GM18498 (cell line): ENCODE data around the gene ANXA8L1.
"Not testable (repeated sequence)": the region's sequence is repeated elsewhere in the genome, so short reads cannot be mapped to it uniquely, and the experiment has no call there.

Source experiments
- ATAC-seq: cut with Tn5 transposase; IDR thresholded peaks from one replicate; pipeline ENCODE4 v1.9.1; 2021; ENCODE audit warnings: mild to moderate bottlenecking, moderate library complexity; ENCODE audit not compliant: unreplicated experiment

Gene ANXA8L1, protein sequence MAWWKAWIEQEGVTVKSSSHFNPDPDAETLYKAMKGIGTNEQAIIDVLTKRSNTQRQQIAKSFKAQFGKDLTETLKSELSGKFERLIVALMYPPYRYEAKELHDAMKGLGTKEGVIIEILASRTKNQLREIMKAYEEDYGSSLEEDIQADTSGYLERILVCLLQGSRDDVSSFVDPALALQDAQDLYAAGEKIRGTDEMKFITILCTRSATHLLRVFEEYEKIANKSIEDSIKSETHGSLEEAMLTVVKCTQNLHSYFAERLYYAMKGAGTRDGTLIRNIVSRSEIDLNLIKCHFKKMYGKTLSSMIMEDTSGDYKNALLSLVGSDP

GRCh38 chr10:46375406-46375805 lies at the start of gene ANXA8L1:
Gene ANXA8L1 (plus strand): TSS chr10:46375776. CDS start chr10:46375852, 76 bp downstream.
- not testable (repeated sequence) for ATAC-seq

GRCh38 chr10:46326066-46326465 lies 49.5 kb upstream of the ANXA8L1 start:
- ATAC-seq, result no peak

GRCh38 chr10:46326971-46327370 lies 48.6 kb upstream of the ANXA8L1 start:
- ATAC-seq, result no peak

- no peak for ATAC-seq
Measured at GRCh38 chr10:46327685-46328084, 47.9 kb upstream of the ANXA8L1 start.

DNA sequence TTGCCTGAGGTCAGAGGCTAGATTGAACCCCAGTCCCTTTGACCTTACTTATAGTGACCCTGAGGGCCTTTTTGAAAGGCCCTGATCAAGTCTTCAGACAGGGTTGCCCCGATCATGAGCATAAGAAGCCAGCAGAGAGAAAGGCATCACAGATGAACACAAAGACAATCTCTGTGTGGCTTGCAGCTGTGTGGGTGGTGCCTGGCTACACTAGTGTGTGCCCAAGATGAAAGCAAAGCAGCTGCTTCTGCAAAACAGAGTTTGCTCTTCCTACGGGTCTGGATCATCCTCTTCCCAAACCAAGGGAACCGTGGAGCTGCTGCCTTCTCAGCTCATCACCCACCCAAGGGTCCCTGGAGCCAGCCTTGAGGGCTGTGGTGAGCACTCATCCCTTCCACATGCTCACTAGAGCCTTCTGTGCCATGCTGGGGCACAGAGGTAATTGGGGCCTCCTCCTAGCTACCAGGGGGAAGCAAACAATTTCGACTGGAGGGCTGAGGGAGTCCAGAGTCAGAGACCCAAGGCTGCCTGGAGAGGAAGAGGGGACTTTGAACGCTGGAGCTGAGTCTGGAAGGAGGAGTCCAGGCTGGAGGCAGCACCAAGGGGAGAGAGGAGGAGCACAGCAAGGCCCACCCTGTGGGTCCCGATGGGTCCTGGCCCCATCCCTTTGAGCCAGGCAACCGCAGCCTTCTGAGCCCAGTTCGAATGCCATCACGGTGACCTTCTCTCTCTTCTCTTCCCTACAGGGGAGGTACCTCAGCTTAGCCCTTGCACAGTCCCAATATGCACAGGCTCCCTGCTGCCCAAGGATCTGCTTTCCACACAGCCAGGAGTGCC lies 46.5 kb upstream of the ANXA8L1 start:
- ATAC-seq, result no peak

- no peak for ATAC-seq
Measured at GRCh38 chr10:46329690-46330016, 45.9 kb upstream of the ANXA8L1 start.

GRCh38 chr10:46330894-46331293 lies 44.7 kb upstream of the ANXA8L1 start:
- ATAC-seq, result no peak

GRCh38 chr10:46365484-46365883 lies 10.1 kb upstream of the ANXA8L1 start:
- ATAC-seq, result not testable (repeated sequence)

- ATAC-seq, result not testable (repeated sequence)
Measured at GRCh38 chr10:46367209-46367608, 8.4 kb upstream of the ANXA8L1 start.

DNA sequence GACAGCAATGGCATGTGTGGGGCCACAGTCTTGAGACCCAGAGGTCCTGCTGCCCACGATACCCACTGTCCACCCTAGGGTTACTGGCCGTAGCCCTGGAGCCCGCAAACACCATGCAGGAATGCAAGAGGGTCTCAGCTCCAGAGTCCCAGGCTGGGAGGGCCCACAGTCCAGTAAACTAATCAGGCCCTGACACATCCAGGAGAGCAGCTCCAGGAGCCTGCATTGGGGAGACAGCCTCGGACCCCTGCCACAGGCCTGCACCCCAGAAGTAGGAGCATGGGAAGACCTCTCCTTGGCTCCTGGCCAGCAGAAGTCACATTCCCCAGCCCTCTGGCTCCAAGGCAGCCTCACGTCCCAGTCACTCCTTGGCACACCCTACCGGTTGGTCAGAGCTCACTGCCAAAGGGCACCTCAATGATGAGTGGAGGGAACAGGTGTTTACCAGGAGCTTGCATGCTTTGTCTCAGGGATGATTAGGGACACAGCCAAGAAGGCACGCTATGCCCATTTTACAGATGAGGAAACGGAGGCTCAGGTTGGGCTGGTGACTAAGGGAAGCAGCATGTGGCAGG lies 7.8 kb upstream of the ANXA8L1 start:
- not testable (repeated sequence) for ATAC-seq

GRCh38 chr10:46368956-46369355 lies 6.6 kb upstream of the ANXA8L1 start:
- not testable (repeated sequence) for ATAC-seq

GRCh38 chr10:46374410-46374809 lies 1.2 kb upstream of the ANXA8L1 start:
- ATAC-seq, result not testable (repeated sequence)

DNA sequence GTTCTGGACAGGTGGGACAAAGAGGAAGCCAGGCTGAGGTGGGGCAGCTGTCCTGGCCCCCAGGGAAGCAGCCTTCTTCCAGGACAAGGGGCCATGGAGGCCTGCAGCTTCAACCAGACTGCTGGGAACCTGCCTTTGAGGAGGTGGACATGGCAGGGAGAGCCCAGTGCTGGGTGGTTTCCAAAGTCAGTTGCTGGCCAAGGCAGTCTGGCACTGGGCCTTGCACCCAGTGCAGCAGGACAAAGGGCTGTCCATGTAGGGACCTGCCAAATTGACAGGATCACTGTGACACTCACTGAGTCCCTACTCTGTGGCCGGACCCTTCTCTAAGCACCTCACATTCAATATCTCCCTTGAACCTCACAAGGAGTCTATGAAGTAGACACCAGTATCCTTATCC lies 1.4 kb downstream of the ANXA8L1 start:
- not testable (repeated sequence) for ATAC-seq

DNA sequence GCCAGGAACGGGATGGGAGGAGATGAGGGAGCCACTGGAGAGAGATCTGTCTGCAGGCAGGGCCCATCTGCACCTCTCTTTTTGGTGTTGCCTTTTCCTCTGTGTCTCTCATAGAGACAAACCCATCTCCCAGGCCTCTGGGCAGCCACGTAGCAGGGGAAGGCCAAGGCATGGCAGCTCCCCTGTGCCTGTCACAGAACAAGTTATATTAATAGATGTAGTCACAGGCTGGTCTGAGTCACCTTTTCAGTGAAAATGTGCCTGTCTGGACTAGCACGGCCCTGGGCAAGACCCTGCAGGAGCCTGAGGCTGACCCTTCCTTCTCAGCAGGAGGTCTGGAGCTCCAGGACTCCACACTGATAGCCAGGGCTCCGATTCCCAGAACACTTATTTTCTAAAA lies 2.1 kb downstream of the ANXA8L1 start:
- not testable (repeated sequence) for ATAC-seq

DNA sequence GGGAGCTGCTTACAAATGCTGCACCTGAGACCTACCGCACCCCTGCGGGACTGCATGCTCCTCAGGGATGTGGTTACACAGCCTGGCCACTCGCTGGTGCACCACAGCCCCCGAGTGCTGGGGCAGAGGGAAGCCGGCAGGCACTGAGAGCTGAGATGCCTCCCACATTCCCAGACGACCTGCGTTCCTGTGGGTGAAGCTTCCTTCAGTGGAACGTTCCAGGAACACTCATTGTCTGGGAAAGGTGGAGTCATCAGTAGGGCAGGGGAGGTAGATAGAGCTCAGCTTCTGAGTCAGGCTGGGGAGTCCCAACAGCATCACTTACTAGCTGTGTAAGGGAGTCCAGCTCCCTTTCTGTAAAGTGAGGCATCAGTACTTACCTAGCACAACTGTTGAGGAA lies 2.5 kb downstream of the ANXA8L1 start:
- not testable (repeated sequence) for ATAC-seq

DNA sequence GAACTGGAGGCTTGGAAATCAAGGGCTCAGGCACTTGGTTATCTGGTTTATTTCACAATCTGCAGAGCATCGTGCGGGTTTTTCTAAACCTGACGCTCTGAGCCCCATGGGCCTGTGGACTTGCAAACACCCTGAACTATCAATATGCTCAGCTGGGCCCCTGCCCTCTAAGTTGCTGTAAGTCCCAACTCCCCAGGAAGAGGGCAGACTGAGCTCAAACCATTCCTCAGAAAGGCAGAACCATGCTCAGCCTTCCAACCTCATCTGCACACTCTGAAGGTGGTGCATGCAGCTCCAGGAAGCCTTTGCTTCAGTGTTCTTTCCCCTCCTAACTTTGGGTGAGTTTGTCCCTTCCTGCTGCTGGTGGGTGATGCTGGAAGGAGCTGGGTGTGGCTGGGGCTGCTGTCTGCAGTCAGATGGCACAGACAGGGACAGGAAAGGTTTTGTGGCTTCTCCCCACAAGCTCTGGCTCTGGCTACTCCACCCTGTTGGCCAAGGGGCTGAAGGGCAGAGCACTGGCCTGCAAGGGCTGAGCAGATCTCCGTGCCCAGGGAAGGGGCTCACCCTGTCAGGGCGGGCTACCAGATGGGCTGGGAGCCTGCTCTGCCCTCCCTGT lies 3.8 kb downstream of the ANXA8L1 start:
- ATAC-seq, result not testable (repeated sequence)

GRCh38 chr10:46385858-46386257 lies 10.3 kb downstream of the ANXA8L1 start:
- ATAC-seq, result not testable (repeated sequence)

DNA sequence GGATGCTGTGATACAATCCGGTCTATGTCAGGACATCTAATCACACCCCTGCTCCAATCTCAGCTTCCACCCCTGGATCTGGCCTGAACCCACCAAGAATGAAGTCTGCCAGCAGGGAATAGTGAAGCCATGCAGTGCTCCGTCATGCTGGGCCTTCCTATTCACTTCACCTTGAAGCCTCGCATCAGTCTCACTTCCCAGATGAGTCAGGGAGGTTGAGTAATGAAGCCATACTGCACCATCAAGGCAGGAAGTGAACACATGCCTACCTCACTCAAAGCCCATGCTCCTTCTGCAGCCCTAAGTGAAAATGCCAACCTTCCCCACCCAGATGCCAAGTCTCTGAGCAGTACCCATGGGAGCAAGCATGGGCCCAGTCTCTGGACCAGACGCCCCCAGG lies 11.1 kb downstream of the ANXA8L1 start:
- not testable (repeated sequence) for ATAC-seq

- ATAC-seq, result not testable (repeated sequence)
Measured at GRCh38 chr10:46387309-46387902, 11.8 kb downstream of the ANXA8L1 start.

GRCh38 chr10:46391422-46391821 lies 15.8 kb downstream of the ANXA8L1 start:
- ATAC-seq, result not testable (repeated sequence)
